Neural progenitor cell (in vitro differentiated cells): ENCODE data around the gene DERL2. TPM values are rescaled to one million over a fixed set of nuclear protein-coding genes. Genes with fewer than 3 reads are reported as not detected.

ENCODE experiments used
- DNase-seq: peaks from one replicate; pipeline ENCODE4 v3.0.0-alpha.2; 2016; ENCODE audit warnings: low spot score
- H2AFZ ChIP-seq: fragments of 200-600 bp; sonication (generic); replicated peaks from 2 replicates; pipeline ENCODE4 v1.6.1; 2016; ENCODE audit warnings: antibody characterized with exemption
- H3F3A ChIP-seq: fragments of 200-600 bp; sonication (generic); 2 replicates; pipeline ENCODE4 v1.6.1; 2016; ENCODE audit warnings: antibody characterized with exemption, low read depth
- H3K27ac ChIP-seq: fragments of 200-600 bp; sonication (generic); 2 replicates; pipeline ENCODE4 v1.5.1; 2016; ENCODE audit warnings: mild to moderate bottlenecking
- H3K27me3 ChIP-seq: fragments of 200-600 bp; sonication (generic); 2 replicates; pipeline ENCODE4 v1.6.1; 2016; ENCODE audit warnings: mild to moderate bottlenecking, moderate library complexity
- H3K36me3 ChIP-seq: fragments of 200-600 bp; sonication (generic); 2 replicates; pipeline ENCODE4 v1.5.1; 2016
- H3K4me1 ChIP-seq: fragments of 200-600 bp; sonication (generic); 2 replicates; pipeline ENCODE4 v1.6.1; 2016; ENCODE audit warnings: mixed run types
- H3K4me2 ChIP-seq: fragments of 200-600 bp; sonication (generic); 2 replicates; pipeline ENCODE4 v1.6.1; 2016
- H3K4me3 ChIP-seq: fragments of 200-600 bp; sonication (generic); 2 replicates; pipeline ENCODE4 v1.5.1; 2016
- H3K79me2 ChIP-seq: fragments of 200-600 bp; sonication (generic); 2 replicates; pipeline ENCODE4 v1.6.1; 2016; ENCODE audit warnings: low read depth
- H3K9ac ChIP-seq: fragments of 200-600 bp; sonication (generic); 2 replicates; pipeline ENCODE4 v1.6.1; 2016
- H3K9me3 ChIP-seq: fragments of 200-600 bp; sonication (generic); 2 replicates; pipeline ENCODE4 v1.5.1; 2016; ENCODE audit warnings: low read depth
- H4K20me1 ChIP-seq: fragments of 200-600 bp; sonication (generic); 2 replicates; pipeline ENCODE4 v1.6.1; 2016; ENCODE audit warnings: low read depth
- H3K27ac Mint-ChIP-seq: 3 replicates; pipeline ENCODE4 v1.8.0; 2021; ENCODE audit warnings: mixed read lengths
- H3K27me3 Mint-ChIP-seq: 2 replicates; pipeline ENCODE4 v1.8.0; 2022; ENCODE audit warnings: low read depth, mild to moderate bottlenecking, inconsistent platforms, moderate library complexity, mixed read lengths; ENCODE audit not compliant: insufficient read depth
- H3K36me3 Mint-ChIP-seq: 3 replicates; pipeline ENCODE4 v1.8.0; 2021; ENCODE audit warnings: mixed read lengths
- H3K4me1 Mint-ChIP-seq: 3 replicates; pipeline ENCODE4 v1.8.0; 2021; ENCODE audit warnings: mixed read lengths
- H3K4me3 Mint-ChIP-seq: 3 replicates; pipeline ENCODE4 v1.8.0; 2021; ENCODE audit warnings: mild to moderate bottlenecking, moderate library complexity, mixed read lengths
- H3K9me3 Mint-ChIP-seq: 3 replicates; pipeline ENCODE4 v1.8.0; 2020; ENCODE audit warnings: mixed read lengths
- EZH2 ChIP-seq: fragments of 200-600 bp; sonication (generic); IDR thresholded peaks from 2 replicates; pipeline ENCODE4 v1.6.1; 2017; ENCODE audit warnings: antibody characterized with exemption, mild to moderate bottlenecking, moderate library complexity
- EZH2phosphoT487 ChIP-seq: fragments of 200-600 bp; sonication (generic); IDR thresholded peaks from 2 replicates; pipeline ENCODE4 v1.6.1; 2017; ENCODE audit warnings: antibody characterized with exemption
- total RNA-seq: library from RNA; depleted of rRNA; stranded (reverse); fragments of >200 nt; gene quantifications from 2 replicates; pipeline ENCODE4 v1.2.3, GENCODE V29; 2015; ENCODE audit warnings: low replicate concordance
- TF ChIP-seq, protein P1 (sequence below): fragments of 200-600 bp; sonication (generic); IDR thresholded peaks from 2 replicates; pipeline ENCODE4 v1.5.1; 2017; ENCODE audit warnings: antibody characterized with exemption, mild to moderate bottlenecking

The DERL2 gene
- total RNA-seq, 1 donor from 2014 or later = 47.8 TPM

DNA sequence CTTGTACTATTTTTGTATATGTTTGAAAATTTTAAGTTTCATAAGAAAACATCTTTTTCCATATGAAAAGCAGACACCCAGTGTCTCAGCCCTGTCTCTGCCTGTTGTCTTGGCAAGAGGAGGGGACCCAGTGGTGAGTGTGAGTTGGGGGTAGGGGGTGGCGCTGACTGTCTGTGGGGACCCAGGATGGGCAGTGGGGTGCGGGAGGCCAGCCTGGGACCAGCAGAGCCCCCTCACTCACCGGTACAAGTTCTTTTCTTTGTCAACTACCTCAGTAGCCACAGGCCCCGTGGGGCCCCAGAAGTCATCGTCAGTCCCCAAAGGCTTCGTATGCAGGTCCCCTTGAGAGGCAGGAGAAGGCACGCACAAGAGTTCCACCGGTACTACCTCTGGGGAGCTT is 46.6 kb upstream of the DERL2 start:
- DNase-seq = no peak
- H4K20me1 ChIP-seq = no peaks in the 10 kb centered on the region
- no peaks in the 10 kb centered on the region for H3K27me3 Mint-ChIP-seq

DNA sequence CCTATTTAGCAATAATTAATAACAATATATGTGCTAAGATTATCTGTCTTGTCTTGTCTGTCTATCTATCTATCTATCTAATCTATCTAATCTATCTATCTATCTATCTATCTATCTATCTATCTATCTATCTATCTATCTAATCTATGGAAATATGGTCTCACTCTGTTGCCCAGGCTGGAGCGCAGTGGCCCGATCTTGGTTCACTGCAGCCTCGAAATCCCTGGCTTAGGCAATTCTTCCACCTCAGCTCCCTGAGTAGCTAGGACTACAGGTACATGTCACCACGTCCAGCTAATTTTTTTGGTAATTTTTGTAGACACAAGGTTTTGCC is 45.1 kb upstream of the DERL2 start:
- H3K27ac Mint-ChIP-seq = no peak overlapping the region
- H3K27me3 ChIP-seq = no peaks in the 10 kb centered on the region
- no peaks in the 10 kb centered on the region for H4K20me1 ChIP-seq
- H3K27me3 Mint-ChIP-seq = peaks cover 2% of the 10 kb centered on the region
- H3K36me3 ChIP-seq = no peaks in the 10 kb centered on the region
- TF ChIP-seq, protein P1, sequence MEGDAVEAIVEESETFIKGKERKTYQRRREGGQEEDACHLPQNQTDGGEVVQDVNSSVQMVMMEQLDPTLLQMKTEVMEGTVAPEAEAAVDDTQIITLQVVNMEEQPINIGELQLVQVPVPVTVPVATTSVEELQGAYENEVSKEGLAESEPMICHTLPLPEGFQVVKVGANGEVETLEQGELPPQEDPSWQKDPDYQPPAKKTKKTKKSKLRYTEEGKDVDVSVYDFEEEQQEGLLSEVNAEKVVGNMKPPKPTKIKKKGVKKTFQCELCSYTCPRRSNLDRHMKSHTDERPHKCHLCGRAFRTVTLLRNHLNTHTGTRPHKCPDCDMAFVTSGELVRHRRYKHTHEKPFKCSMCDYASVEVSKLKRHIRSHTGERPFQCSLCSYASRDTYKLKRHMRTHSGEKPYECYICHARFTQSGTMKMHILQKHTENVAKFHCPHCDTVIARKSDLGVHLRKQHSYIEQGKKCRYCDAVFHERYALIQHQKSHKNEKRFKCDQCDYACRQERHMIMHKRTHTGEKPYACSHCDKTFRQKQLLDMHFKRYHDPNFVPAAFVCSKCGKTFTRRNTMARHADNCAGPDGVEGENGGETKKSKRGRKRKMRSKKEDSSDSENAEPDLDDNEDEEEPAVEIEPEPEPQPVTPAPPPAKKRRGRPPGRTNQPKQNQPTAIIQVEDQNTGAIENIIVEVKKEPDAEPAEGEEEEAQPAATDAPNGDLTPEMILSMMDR = no peak
- TF ChIP-seq EZH2phosphoT487 (no peak), EZH2 (no peak)
- no peak for DNase-seq
- H3K9me3 Mint-ChIP-seq = no peaks in the 10 kb centered on the region
- no peak overlapping the region for H3K4me2 ChIP-seq
- H3K4me1 ChIP-seq = no peaks in the 10 kb centered on the region
- no peak overlapping the region for H3K4me3 ChIP-seq
- no peaks in the 10 kb centered on the region for H3K36me3 Mint-ChIP-seq
- no peak overlapping the region for H3K4me3 Mint-ChIP-seq
- no peak overlapping the region for H3K27ac ChIP-seq
- no peaks in the 10 kb centered on the region for H3K79me2 ChIP-seq
- H2AFZ ChIP-seq = no peak overlapping the region
- H3F3A ChIP-seq = no peaks in the 10 kb centered on the region
- H3K9ac ChIP-seq = no peak overlapping the region
- no peaks in the 10 kb centered on the region for H3K9me3 ChIP-seq
- H3K4me1 Mint-ChIP-seq = peaks cover 38% of the 10 kb centered on the region

More for the DNA sequence above, 46.6 kb upstream of the DERL2 start:
- Histone ChIP-seq H3K9ac (no peak overlapping the region), H3K27ac (no peak overlapping the region), H3K9me3 (no peaks in the 10 kb centered on the region), H3F3A (no peaks in the 10 kb centered on the region), H3K4me2 (no peak overlapping the region), H3K4me3 (no peak overlapping the region), H3K36me3 (no peaks in the 10 kb centered on the region), H3K4me1 (no peaks in the 10 kb centered on the region), H2AFZ (no peak overlapping the region), H3K79me2 (no peaks in the 10 kb centered on the region), H3K27me3 (no peaks in the 10 kb centered on the region)
- Mint-ChIP-seq H3K4me3 (no peak overlapping the region), H3K9me3 (no peaks in the 10 kb centered on the region), H3K4me1 (peaks cover 23% of the 10 kb centered on the region), H3K27ac (no peak overlapping the region), H3K36me3 (no peaks in the 10 kb centered on the region)
- no peak for TF ChIP-seq EZH2
- no peak for TF ChIP-seq EZH2phosphoT487
- TF ChIP-seq, protein P1 = no peak

DNA sequence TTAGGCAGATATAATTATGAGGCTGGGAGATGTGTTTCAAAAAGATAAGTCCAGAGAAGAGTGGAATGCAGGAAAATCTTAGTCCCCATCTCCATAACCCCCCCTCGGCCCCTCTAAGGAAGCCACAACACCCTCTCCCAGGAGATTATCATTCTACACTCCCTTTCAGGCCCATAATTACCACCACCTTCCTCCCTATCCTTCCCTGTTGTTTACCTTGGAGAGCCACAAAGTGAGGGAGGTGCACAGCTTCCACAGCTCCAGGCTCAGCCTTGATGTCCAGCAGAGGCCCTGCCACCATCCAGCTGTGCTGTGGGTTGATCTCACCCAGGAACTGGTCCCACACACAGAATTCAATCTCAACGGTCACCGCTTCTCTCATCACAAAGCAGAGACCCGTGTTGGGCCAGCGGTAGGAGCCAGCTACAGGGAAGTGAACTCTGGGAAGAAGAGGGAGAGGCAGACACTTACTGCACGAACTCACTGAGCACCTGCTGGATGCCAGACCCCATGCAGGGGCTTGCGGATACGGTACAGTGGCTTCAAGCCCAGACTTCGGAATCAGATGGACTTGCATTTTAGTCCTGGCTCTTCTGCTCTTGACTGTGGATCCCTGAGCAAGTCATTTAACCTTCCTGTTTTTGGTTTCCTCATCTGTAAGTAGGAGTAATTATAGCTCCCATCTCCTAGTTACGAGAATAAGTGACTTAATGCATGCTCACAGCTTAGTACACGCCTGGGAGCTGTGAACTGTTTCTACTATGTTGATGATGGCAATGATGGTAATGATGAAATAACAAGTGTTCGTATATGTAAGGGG is 44.5 kb upstream of the DERL2 start:
- Histone ChIP-seq H3K36me3 (no peaks in the 10 kb centered on the region), H3K9me3 (no peaks in the 10 kb centered on the region), H3K4me1 (no peaks in the 10 kb centered on the region), H2AFZ (no peak overlapping the region), H3K4me2 (no peak overlapping the region), H3K27me3 (no peaks in the 10 kb centered on the region), H3K4me3 (no peak overlapping the region), H3K9ac (no peak overlapping the region), H4K20me1 (no peaks in the 10 kb centered on the region), H3K79me2 (no peaks in the 10 kb centered on the region), H3F3A (no peaks in the 10 kb centered on the region), H3K27ac (no peak overlapping the region)
- Mint-ChIP-seq H3K27ac (no peak overlapping the region), H3K27me3 (peaks cover 2% of the 10 kb centered on the region), H3K36me3 (no peaks in the 10 kb centered on the region), H3K4me1 (peaks cover 39% of the 10 kb centered on the region), H3K4me3 (peak overlapping the region; percentile 12), H3K9me3 (no peaks in the 10 kb centered on the region)
- DNase-seq = no peak
- TF ChIP-seq EZH2phosphoT487 = no peak

DNA sequence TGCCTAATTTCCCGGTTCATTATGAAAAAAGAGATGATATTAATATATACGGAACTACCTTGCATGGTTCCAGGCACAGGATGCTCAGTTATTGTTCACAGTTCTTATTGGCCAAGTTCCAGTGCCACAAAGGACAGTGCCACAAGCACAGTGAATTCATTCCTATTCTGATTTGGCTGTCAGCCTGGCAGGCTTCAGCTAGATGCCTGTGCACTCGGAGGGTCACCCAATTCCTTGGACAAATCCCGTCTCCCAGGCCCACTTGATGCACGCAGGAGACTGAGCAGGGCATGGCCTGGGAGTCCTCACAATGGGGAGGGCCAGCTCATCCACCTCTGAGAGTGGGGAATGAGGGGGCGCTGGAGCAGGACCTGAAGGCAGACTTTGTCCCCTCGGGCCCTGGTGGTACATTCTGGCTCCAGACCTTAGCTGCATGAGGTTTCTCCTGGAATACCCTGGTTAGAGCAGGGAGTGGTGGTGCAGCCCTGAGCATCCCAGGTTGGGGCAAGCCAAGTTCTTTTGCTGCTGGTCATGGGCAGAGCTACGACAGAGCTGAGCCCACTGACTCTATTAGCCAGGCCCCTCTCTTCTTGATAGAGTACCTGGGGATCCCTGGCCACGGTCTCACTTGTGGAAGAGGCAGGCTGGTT is 41.7 kb upstream of the DERL2 start:
- Mint-ChIP-seq H3K36me3 (no peaks in the 10 kb centered on the region), H3K27me3 (peaks cover 2% of the 10 kb centered on the region)

More for the DNA sequence above, 41.7 kb upstream of the DERL2 start:
- Histone ChIP-seq H4K20me1 (no peaks in the 10 kb centered on the region), H3K79me2 (no peaks in the 10 kb centered on the region), H3K9ac (no peak overlapping the region), H3K4me2 (no peak overlapping the region), H2AFZ (no peak overlapping the region), H3K4me3 (no peak overlapping the region), H3K27me3 (no peaks in the 10 kb centered on the region), H3K36me3 (no peaks in the 10 kb centered on the region), H3F3A (no peaks in the 10 kb centered on the region), H3K9me3 (no peaks in the 10 kb centered on the region), H3K4me1 (no peaks in the 10 kb centered on the region), H3K27ac (no peak overlapping the region)
- Mint-ChIP-seq H3K27ac (peak overlapping the region; percentile 99), H3K4me1 (peaks cover 31% of the 10 kb centered on the region), H3K9me3 (peaks cover 4% of the 10 kb centered on the region), H3K4me3 (no peak overlapping the region)
- no peak for DNase-seq
- TF ChIP-seq EZH2 (no peak), EZH2phosphoT487 (no peak)
- TF ChIP-seq, protein P1 = no peak
